HG03064 (cell line): ENCODE measurements around the gene CLDN15.

ENCODE experiments used
- ATAC-seq: cut with Tn5 transposase; IDR thresholded peaks from one replicate; pipeline ENCODE4 v1.9.1; 2021; ENCODE audit warnings: low read depth; ENCODE audit not compliant: unreplicated experiment

Gene CLDN15

GRCh38 chr7:101245147-101245668, 7.6 kb upstream of the CLDN15 start:
- ATAC-seq, result no peak

- ATAC-seq, result peak; percentile 93
These were observed 7.0 kb upstream of the CLDN15 start, which contains the start of gene FIS1 for GRCh38 chr7:101244375-101245146. Gene FIS1, minus strand, starts transcription at chr7:101245081. Its CDS starts 77 bp downstream, at chr7:101245004.

DNA sequence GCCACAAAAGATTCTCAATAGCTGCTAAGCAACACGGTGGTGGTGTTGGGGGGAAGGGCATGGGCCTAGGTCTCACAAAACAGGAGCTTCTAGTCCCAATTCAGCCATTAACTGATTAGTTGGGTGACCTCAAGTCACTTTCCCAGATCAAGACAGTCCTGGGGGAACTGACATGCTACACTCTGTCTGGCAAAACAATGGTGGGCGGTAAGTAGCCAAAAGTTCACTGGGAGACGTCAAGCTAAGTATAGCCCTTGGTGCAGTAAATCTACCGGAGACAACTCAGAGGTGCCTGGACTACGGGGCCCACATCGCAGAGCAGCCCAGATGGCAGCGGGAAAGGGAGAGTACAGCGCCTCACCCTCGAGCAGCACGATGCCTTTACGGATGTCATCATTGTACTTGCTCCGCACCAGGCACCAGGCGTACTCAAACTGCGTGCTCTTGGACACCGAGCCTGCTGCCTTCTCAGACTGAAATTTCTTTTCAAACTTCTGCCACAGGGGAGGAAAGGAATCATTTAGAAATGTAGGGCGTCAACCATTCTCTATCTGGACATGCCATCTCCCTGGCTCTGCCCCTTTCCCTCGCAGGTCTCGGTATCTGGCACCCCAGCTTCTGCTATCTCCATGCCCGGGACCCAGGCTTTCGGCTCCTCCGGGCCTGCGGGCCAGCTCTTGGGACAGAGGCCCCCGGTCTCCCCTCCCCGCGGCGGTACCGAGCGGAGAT, 6.2 kb upstream of the CLDN15 start:
- no peak for ATAC-seq

DNA sequence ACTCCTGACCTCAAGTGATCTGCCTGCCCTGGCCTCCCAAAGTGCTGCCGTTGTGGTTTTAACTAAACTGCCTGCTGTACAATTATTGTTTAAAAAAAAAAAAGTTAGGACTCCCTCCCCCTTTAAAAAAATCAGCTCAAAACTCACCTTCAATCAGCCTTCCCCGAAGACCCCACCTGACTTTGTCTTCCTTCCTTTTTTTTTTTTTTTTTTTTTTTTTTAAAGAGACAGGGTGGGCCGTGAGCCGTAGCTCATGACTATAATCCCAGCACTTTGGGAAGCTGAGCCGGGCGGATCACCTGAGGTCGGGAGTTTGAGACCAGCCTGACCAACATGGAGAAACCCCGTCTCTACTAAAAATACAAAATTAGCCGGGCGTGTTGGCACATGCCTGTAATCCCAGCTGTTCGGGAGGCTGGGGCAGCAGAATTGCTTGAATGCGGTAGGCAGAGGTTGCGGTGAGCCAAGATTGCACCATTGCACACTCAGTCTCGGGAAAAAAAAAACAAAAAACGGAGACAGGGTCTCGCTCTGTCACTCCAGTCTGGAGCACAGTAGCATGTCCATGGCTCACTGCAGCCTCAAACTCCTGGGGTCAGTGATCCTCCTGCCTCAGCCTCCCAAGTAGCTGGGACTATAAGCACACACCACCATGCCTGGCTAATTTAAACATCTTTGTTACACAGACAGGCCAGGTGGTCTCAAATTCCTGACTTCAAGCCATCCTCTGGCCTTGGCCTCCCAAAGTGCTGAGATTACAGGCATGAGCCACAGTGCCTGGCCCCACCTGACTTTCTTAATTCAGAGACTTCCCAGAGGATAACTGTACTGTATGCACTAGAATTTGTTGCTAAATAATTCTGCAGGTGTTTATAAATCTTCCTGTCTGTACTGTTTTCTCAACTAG, 4.1 kb upstream of the CLDN15 start:
- no peak for ATAC-seq

DNA sequence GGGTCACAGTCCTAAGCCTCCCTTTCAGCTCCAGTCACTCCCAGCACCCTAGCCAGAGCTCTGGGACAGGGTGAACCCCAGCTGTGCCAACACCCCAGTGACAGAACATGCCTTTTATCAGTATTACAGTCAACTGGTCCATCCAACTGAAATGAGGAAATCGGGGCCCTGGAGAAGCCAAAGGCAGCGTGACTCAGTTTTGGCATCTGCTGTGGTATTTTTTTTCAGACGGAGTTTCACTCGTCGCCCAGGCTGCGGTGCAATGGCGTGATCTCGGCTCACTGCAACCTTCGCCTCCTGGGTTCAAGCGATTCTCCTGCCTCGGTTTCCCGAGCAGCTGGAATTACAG, 3.4 kb upstream of the CLDN15 start:
- ATAC-seq, result no peak

DNA sequence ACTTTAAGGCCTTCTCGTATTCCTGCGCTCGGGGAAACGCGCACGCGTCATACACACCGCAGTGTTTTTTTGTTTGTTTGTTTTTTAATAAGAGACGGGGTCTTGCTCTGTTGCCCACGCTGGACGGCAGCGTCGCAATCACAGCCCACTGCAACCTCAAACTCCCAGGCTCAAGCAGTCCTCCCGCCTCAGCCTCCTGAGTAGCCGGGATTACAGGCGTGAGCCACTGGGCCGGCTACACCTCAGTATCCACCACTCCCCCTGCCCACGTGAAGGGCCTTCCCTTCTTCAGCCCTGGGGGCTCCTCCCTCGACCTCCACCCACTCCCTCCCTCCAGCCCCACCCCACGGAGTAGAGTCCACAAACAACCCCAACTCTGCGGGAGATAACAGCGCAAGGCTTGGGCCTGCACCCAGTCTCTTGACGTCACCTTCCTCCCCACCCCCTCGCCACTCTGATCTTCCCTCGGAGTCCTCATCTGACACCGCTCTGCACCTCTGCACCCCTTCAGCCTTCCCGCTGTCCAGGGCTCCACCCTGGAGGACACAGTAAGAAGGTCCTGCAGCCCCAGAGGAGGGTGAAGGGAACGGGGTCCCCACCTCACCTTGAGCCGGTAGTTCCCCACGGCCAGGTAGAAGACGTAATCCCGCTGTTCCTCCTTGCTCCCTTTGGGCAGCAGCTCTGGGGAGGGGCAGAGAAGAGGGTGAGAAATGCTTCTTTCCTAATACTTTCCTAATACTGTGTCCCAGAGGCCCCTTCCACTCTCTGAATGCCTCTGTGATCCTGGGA, 2.8 kb upstream of the CLDN15 start:
- no peak for ATAC-seq

DNA sequence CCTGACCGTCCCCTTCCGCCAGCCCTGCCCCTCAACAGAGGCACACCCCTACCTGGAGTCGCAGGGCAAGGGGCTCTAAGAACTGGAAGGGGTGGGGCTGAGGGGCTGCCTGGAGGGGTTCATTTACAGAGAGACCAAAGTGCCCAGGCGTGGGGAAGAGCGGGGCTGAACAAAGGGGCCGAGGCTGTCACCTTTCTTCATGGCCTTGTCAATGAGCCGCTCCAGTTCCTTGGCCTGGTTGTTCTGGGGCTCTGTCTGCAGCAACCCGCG, 2.3 kb upstream of the CLDN15 start:
- ATAC-seq, result no peak

- ATAC-seq, result no peak
These were observed 1.8 kb upstream of the CLDN15 start for GRCh38 chr7:101239191-101239950.

GRCh38 chr7:101238226-101239182, 902 bp upstream of the CLDN15 start:
- ATAC-seq, result no peak

DNA sequence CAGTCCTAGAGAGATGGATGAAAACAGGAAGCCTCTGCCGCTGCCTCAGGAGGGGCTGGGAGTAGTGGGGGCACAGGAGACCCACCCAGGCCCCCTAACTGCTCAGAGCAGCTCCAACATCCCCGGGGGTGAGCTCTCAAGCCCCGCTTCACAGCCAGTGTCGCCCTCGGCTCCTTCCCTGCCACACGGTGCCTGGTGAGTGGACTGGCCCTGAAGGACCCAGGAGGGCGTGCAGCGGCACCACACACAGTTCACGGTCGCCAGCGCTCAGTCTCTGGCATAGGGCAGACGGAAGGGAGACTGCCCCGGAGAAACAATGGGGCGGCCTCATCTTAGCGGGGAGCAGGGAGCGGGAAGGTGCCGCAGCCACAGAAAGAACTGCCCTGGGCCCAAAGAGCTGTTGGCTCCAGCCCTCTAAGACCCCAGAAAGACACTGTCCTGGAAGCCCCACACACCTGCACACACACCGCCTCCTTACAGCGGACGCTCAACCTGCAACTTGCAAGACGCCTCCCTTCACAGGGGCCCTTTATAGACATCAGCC, 1.2 kb downstream of the CLDN15 start:
- no peak for ATAC-seq

DNA sequence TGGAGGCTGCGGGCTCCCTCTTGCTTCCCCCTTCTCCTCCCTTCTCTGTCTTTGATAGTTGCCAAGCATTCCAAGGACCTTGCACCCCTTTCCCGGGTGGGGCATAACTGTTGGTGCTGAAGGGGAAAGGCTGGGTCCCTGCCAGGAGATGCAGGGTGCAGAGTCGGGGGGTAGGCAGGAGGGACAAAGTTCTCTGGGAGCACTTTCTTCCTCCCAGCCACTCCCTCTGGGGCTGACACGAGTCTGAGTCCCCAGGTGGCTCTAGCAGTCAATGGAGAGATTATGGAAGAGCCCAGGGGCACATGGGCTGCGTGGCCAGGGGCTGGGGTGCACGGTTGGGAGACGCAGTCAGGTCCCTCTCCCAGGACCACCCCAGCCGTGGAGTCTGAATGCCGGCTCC, 2.1 kb downstream of the CLDN15 start:
- ATAC-seq, result no peak

- no peak for ATAC-seq
These were observed 2.6 kb downstream of the CLDN15 start for GRCh38 chr7:101235050-101235449.

- no peak for ATAC-seq
These were observed 3.0 kb downstream of the CLDN15 start for GRCh38 chr7:101234636-101235035.

GRCh38 chr7:101233907-101234547, 3.6 kb downstream of the CLDN15 start:
- ATAC-seq, result no peak

GRCh38 chr7:101232141-101232850, 5.3 kb downstream of the CLDN15 start:
- no peak for ATAC-seq

- no peak for ATAC-seq
These were observed 6.0 kb downstream of the CLDN15 start for GRCh38 chr7:101231644-101232043.

DNA sequence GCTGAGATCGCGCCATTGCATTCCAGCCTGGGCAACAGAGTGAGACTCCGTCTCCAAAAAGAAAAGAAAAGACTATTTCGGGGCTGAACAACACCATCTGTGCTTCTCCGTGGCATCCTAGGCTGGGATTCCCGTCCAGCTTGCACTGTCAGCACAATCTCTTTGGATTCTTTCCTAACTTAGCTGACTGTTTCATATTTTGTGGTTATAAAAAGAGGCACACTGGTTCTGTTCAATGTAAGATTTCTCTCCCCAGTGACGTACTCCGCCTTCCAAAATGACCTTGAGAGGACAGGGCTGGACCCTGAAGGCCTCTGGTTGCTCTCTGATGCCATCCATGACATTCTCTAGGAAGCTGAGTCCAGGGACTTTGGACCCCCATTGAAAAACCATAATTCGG, 10.9 kb downstream of the CLDN15 start:
- no peak for ATAC-seq
